HG02571 (cell line): ENCODE measurements around the gene PPP4R2.
"Not testable (repeated sequence)": the region's sequence is repeated elsewhere in the genome, so short reads cannot be mapped to it uniquely, and the experiment has no call there.

ENCODE experiments used
- ATAC-seq: cut with Tn5 transposase; IDR thresholded peaks from one replicate; pipeline ENCODE4 v1.9.1; 2021; ENCODE audit warnings: mild to moderate bottlenecking, moderate library complexity; ENCODE audit not compliant: unreplicated experiment

The PPP4R2 gene

GRCh38 chr3:73021301-73021835 is 24.8 kb downstream of the PPP4R2 start:
- no peak for ATAC-seq

- ATAC-seq: no peak
These were observed 28.2 kb downstream of the PPP4R2 start for GRCh38 chr3:73024836-73025235.

- ATAC-seq: no peak
These were observed 29.6 kb downstream of the PPP4R2 start for GRCh38 chr3:73026111-73026759.

- no peak for ATAC-seq
These were observed 30.1 kb downstream of the PPP4R2 start for GRCh38 chr3:73026760-73027113.

GRCh38 chr3:73028803-73029202 is 32.2 kb downstream of the PPP4R2 start:
- ATAC-seq: no peak

GRCh38 chr3:73029321-73029796 is 32.7 kb downstream of the PPP4R2 start:
- ATAC-seq: no peak

GRCh38 chr3:73030073-73030597 is 33.5 kb downstream of the PPP4R2 start:
- no peak for ATAC-seq

GRCh38 chr3:73031573-73032103 is 35.0 kb downstream of the PPP4R2 start:
- no peak for ATAC-seq

- no peak for ATAC-seq
These were observed 40.3 kb downstream of the PPP4R2 start for GRCh38 chr3:73036694-73037591.

- no peak for ATAC-seq
These were observed 44.9 kb downstream of the PPP4R2 start for GRCh38 chr3:73041537-73041936.

- ATAC-seq: no peak
These were observed 46.8 kb downstream of the PPP4R2 start for GRCh38 chr3:73043414-73043813.

- no peak for ATAC-seq
These were observed 48.8 kb downstream of the PPP4R2 start for GRCh38 chr3:73045391-73045790.

- no peak for ATAC-seq
These were observed 49.6 kb downstream of the PPP4R2 start for GRCh38 chr3:73046195-73046594.

GRCh38 chr3:73049319-73049718 is 52.7 kb downstream of the PPP4R2 start:
- no peak for ATAC-seq

- ATAC-seq: no peak
These were observed 56.2 kb downstream of the PPP4R2 start for GRCh38 chr3:73052857-73053256.

- no peak for ATAC-seq
These were observed 59.0 kb downstream of the PPP4R2 start for GRCh38 chr3:73055583-73055982.

- ATAC-seq: no peak
These were observed 59.6 kb downstream of the PPP4R2 start for GRCh38 chr3:73056014-73056844.

GRCh38 chr3:73056845-73057150 is 60.2 kb downstream of the PPP4R2 start:
- ATAC-seq: no peak

- no peak for ATAC-seq
These were observed 63.7 kb downstream of the PPP4R2 start for GRCh38 chr3:73060302-73060723.

- ATAC-seq: no peak
These were observed 64.8 kb downstream of the PPP4R2 start, which contains the start of gene EBLN2 for GRCh38 chr3:73061416-73061815. Gene EBLN2 (plus strand): TSS chr3:73061659. CDS start chr3:73062082, 423 bp downstream.

GRCh38 chr3:73066243-73066642 is 69.6 kb downstream of the PPP4R2 start:
- not testable (repeated sequence) for ATAC-seq
